Measurements from ENCODE around the gene PYGM. TPM values are rescaled to one million over a fixed set of nuclear protein-coding genes. Genes with fewer than 3 reads are reported as not detected.

PYGM gene
- total and polyA plus RNA-seq, 2 of the 8 experiments (the other 6 are each of a cell fraction or from before 2014, with no cell fraction given), result 9.6 to 10.0 TPM

- Histone ChIP-seq H2AK5ac (ENCODE audit: low read depth, low read length) (no peak overlapping the region), H3K9me3 (ENCODE audit: insufficient read depth in 2 of 2, low read depth in 1 of 2, low read length in 1 of 2) (no peaks in the 10 kb centered on the region), H3K27ac (ENCODE audit: low read depth, low read length) (peak overlapping the region; percentile 86), H3K36me3 (ENCODE audit: control insufficient read depth in 2 of 4, insufficient read depth in 4 of 4, low read length in 3 of 4) (peaks cover 26 to 51% (median 39%) of the 10 kb centered on the region in 4 experiments), H3K9ac (replicated peaks in 1 of 4; ENCODE audit: extremely low read depth in 1 of 4, low read depth in 3 of 4, low read length in 3 of 4) (peak overlapping the region in 2 of 4 experiments; percentile 15 to 51; a peak in 4 of 7 replicates), H3K79me1 (ENCODE audit: low read depth, low read length) (peaks cover 3% of the 10 kb centered on the region), H2BK20ac (ENCODE audit: low read length) (peak overlapping the region; percentile 75; the same call in 1 of the 2 replicates), H4K8ac (ENCODE audit: extremely low read depth, insufficient read depth, low read length) (no peak overlapping the region), H4K20me1 (replicated peaks in 1 of 2; ENCODE audit: control insufficient read depth in 1 of 2, insufficient read depth in 2 of 2, low read length in 2 of 2) (peaks cover 15 to 21% of the 10 kb centered on the region in 2 experiments), H4K5ac (ENCODE audit: insufficient read length, low read depth, low read length) (peak overlapping the region; percentile 61), H3K27me3 (replicated peaks in 1 of 4; ENCODE audit: control insufficient read depth in 3 of 4, extremely low read depth in 1 of 4, insufficient read depth in 3 of 4, low read length in 3 of 4) (no peaks in the 10 kb centered on the region), H3K14ac (ENCODE audit: insufficient read length) (no peak overlapping the region), H3K4ac (replicated peaks; ENCODE audit: insufficient read length, low read depth, low read length) (no peak overlapping the region), H2BK12ac (ENCODE audit: low read depth, low read length) (peak overlapping the region; percentile 72), H2AFZ (ENCODE audit: low read length) (no peak overlapping the region), H2BK120ac (replicated peaks; ENCODE audit: low read depth, low read length) (peak overlapping the region; percentile 62), H3K4me2 (ENCODE audit: insufficient read depth in 1 of 2, low read depth in 2 of 2, low read length in 2 of 2) (peak overlapping the region; percentile 56 to 70), H3K4me1 (replicated peaks in 1 of 4; ENCODE audit: control insufficient read depth in 3 of 4, insufficient read depth in 4 of 4, low read length in 3 of 4) (peaks cover 26 to 76% (median 64%) of the 10 kb centered on the region in 4 experiments), H2BK15ac (ENCODE audit: low read length) (no peak overlapping the region; the same call in 1 of the 2 replicates), H3K4me3 (ENCODE audit: extremely low read depth in 1 of 4, insufficient read depth in 2 of 4, low read depth in 3 of 4, low read length in 4 of 4) (peak overlapping the region in 3 of 4 experiments; percentile 5 to 36 (median 14); a peak in 4 of 8 replicates), H4K91ac (replicated peaks; ENCODE audit: insufficient read length, low read length) (peak overlapping the region; percentile 67), H3K18ac (ENCODE audit: extremely low read depth, low read length) (peak overlapping the region; percentile 92), H3K79me2 (ENCODE audit: control insufficient read depth in 1 of 2, insufficient read depth in 2 of 2, low read length in 2 of 2) (peaks cover 0 to 13% of the 10 kb centered on the region in 2 experiments; a peak in 1 of 4 replicates), H3K23ac (ENCODE audit: insufficient read length) (no peak overlapping the region), H2BK5ac (ENCODE audit: low read depth, low read length) (peak overlapping the region; percentile 100), H3K56ac (replicated peaks; ENCODE audit: insufficient read length, low read depth, low read length) (peak overlapping the region; percentile 27), H3K23me2 (ENCODE audit: low read depth, low read length) (no peaks in the 10 kb centered on the region)
- FAIRE-seq (no peak), DNase-seq (ENCODE audit: low read depth in 1 of 2, low spot score in 2 of 2) (no peak)
- ChIA-PET CTCF (ENCODE audit: partially characterized antibody) (interaction anchor here (0.7 to 23.6 kb wide), 6 partner anchors 11 to 112 kb away, joined by 3 to 376 read pairs (median 4); partner anchors contain the start of gene RASGRP2), POLR2A (ENCODE audit: partially characterized antibody) (interaction anchor here (1.1 to 42.9 kb wide), 12 partner anchors 2 to 373 kb away, joined by 3 to 1087 read pairs (median 4); partner anchors contain the start of genes FAU, MRPL49, PYGM and RASGRP2)
- 65% methylated on average over 6 of the region's 6 CpGs; no CpG with 5 or more reads in 1 of the 2 experiments for WGBS, 2 experiments (ENCODE audit: extremely low coverage in 1 of 2, insufficient coverage in 1 of 2, insufficient read length in 1 of 2, insufficient replicate concordance in 2 of 2, low coverage in 1 of 2, low lambda C conversion rate in 2 of 2, missing lambda C conversion rate in 1 of 2)
- peak in 1 of 2 experiments; percentile 41; a peak in 1 of 3 replicates for TF ChIP-seq POLR2A (IDR thresholded peaks at IDR 0.05; ENCODE audit: control extremely low read depth in 1 of 2, low read depth in 2 of 2, low read length in 2 of 2)
- TF ChIP-seq POLR2AphosphoS5 (IDR thresholded peaks at IDR 0.05; ENCODE audit: low read depth, low read length), result peak; percentile 71
- no peak for TF ChIP-seq NANOG (IDR thresholded peaks at IDR 0.05; ENCODE audit: insufficient read depth, low read depth, low read length, poor library complexity, severe bottlenecking)
These were observed 3.8 kb upstream of the PYGM start for GRCh38 chr11:64763526-64764039.
